Measurements from ENCODE around the gene CCL24. TPM values are rescaled to one million over a fixed set of nuclear protein-coding genes. Genes with fewer than 3 reads are reported as not detected.
"Not testable (repeated sequence)": the region's sequence is repeated elsewhere in the genome, so short reads cannot be mapped to it uniquely, and the experiment has no call there.

CCL24 gene
- polyA plus RNA-seq, 1 donor (not counting 4 experiments of a cell fraction or from before 2014, with no cell fraction given): not detected

DNA sequence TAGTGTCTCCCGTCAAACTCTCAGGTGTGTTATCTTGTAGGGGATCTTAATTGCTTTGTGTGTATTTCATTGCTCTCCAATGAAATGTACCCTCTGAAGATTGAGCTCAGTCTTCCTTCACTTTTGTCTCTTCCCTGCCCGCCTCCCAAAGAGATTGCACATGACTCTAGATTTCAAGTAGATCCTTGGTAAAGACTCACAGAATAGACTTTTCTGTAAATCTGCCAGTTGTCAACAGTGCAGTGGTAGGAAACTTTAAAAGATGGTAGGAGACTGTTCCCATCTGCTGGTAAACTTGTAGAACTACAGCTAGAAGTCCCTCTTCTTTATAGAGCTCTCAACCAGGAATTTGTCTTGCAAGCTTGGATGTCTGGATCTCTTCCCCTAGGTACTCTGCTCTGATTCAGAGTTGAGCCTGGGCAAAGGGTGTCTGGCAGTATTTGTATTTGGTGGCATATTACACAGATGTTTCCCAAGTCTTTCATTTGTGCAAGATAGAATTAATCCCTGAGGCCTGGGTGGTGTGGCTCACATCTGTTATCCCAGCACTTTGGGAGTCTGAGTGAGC, 51.2 kb downstream of the CCL24 start:
- H3K79me2 ChIP-seq (ENCODE audit: control insufficient read depth, insufficient read depth, low read length): no peaks in the 10 kb centered on the region
- H3K36me3 ChIP-seq (ENCODE audit: control insufficient read depth in 2 of 2, extremely low read depth in 1 of 2, insufficient read depth in 2 of 2, low read length in 2 of 2): no peaks in the 10 kb centered on the region
- DNase-seq (ENCODE audit: low read depth, low spot score) (no peak), FAIRE-seq (peak; percentile 9)
- no peak overlapping the region for H2AFZ ChIP-seq (ENCODE audit: control insufficient read depth, low read length)
- no peaks in the 10 kb centered on the region for H4K20me1 ChIP-seq (ENCODE audit: control insufficient read depth, extremely low read depth, insufficient read depth, low read length)
- H3K27ac ChIP-seq (ENCODE audit: control insufficient read depth, insufficient read depth, low read length): no peak overlapping the region
- H3K9me1 ChIP-seq (ENCODE audit: control insufficient read depth, extremely low read depth, insufficient read depth, low read length): no peaks in the 10 kb centered on the region
- H3K4me2 ChIP-seq (ENCODE audit: control insufficient read depth, extremely low read depth, insufficient read depth, low read depth, low read length): no peak overlapping the region
- no peak for TF ChIP-seq EZH2 (IDR thresholded peaks at IDR 0.05; ENCODE audit: low read length)
- TF ChIP-seq, protein P1, sequence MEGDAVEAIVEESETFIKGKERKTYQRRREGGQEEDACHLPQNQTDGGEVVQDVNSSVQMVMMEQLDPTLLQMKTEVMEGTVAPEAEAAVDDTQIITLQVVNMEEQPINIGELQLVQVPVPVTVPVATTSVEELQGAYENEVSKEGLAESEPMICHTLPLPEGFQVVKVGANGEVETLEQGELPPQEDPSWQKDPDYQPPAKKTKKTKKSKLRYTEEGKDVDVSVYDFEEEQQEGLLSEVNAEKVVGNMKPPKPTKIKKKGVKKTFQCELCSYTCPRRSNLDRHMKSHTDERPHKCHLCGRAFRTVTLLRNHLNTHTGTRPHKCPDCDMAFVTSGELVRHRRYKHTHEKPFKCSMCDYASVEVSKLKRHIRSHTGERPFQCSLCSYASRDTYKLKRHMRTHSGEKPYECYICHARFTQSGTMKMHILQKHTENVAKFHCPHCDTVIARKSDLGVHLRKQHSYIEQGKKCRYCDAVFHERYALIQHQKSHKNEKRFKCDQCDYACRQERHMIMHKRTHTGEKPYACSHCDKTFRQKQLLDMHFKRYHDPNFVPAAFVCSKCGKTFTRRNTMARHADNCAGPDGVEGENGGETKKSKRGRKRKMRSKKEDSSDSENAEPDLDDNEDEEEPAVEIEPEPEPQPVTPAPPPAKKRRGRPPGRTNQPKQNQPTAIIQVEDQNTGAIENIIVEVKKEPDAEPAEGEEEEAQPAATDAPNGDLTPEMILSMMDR (optimal IDR thresholded peaks at IDR 0.05 in 1 of 3, IDR thresholded peaks at IDR 0.05 in 1 of 3, conservative IDR thresholded peaks at IDR 0.05 in 1 of 3; ENCODE audit: extremely low read depth in 1 of 3, insufficient read depth in 2 of 3, low read length in 3 of 3): peak in 2 of 3 experiments; percentile 64 to 79
- H3K9ac ChIP-seq (ENCODE audit: control insufficient read depth, extremely low read depth, insufficient read depth, low read length): no peak overlapping the region
- no peaks in the 10 kb centered on the region for H3K4me1 ChIP-seq (ENCODE audit: control insufficient read depth, extremely low read depth, insufficient read depth, low read length)
- dilution Hi-C loops (cut with MboI; ENCODE audit: extremely low pct_ligation_motif_present, low sequenced_read_pairs): no loop called here
- no peaks in the 10 kb centered on the region for H3K27me3 ChIP-seq (ENCODE audit: control insufficient read depth, extremely low read depth, insufficient read depth, low read length)
- no peak overlapping the region for H3K4me3 ChIP-seq (ENCODE audit: control insufficient read depth in 2 of 3, extremely low read depth in 1 of 3, insufficient read depth in 2 of 3, low read depth in 1 of 3, low read length in 3 of 3)
- no peaks in the 10 kb centered on the region for H3K9me3 ChIP-seq (ENCODE audit: control insufficient read depth, low read depth, low read length)

DNA sequence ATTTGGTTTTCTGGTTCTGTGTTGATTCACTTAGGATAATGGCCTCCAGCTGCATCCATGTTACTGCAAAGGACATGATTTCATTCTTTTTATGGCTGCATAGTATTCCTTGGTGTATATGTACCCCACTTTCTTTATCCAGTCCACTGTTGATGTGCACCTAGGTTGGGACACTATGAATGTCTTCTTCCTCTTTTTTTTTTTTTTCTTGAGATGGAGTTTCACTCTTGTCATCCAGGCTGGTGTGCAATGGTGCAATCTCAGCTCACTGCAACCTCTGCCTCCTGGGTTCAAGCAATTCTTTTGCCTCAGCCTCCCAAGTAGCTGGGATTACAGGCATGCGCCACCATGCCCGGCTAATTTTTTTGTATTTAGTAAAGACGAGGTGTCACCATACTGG, 51.8 kb downstream of the CCL24 start:
- H3K27ac ChIP-seq (ENCODE audit: control insufficient read depth, insufficient read depth, low read length); H3K27me3 ChIP-seq (ENCODE audit: control insufficient read depth, extremely low read depth, insufficient read depth, low read length); H3K4me1 ChIP-seq (ENCODE audit: control insufficient read depth, extremely low read depth, insufficient read depth, low read length); H4K20me1 ChIP-seq (ENCODE audit: control insufficient read depth, extremely low read depth, insufficient read depth, low read length); H2AFZ ChIP-seq (ENCODE audit: control insufficient read depth, low read length); H3K4me2 ChIP-seq (ENCODE audit: control insufficient read depth, extremely low read depth, insufficient read depth, low read depth, low read length); H3K9ac ChIP-seq (ENCODE audit: control insufficient read depth, extremely low read depth, insufficient read depth, low read length); H3K36me3 ChIP-seq (ENCODE audit: control insufficient read depth in 2 of 2, extremely low read depth in 1 of 2, insufficient read depth in 2 of 2, low read length in 2 of 2); H3K9me1 ChIP-seq (ENCODE audit: control insufficient read depth, extremely low read depth, insufficient read depth, low read length); DNase-seq (ENCODE audit: low read depth, low spot score); H3K4me3 ChIP-seq (ENCODE audit: control insufficient read depth in 2 of 3, extremely low read depth in 1 of 3, insufficient read depth in 2 of 3, low read depth in 1 of 3, low read length in 3 of 3); H3K9me3 ChIP-seq (ENCODE audit: control insufficient read depth, low read depth, low read length); H3K79me2 ChIP-seq (ENCODE audit: control insufficient read depth, insufficient read depth, low read length); dilution Hi-C loops (cut with MboI; ENCODE audit: extremely low pct_ligation_motif_present, low sequenced_read_pairs); FAIRE-seq: not testable (repeated sequence)

Other genes with a start within 250 kb of the CCL24 start
- gene HIP1, start 74.9 kb downstream of the CCL24 start, polyA plus RNA-seq: 5.0 to 6.9 TPM (median 5.3 TPM) in 3 replicates
- gene CCL26, start 41.6 kb downstream of the CCL24 start, polyA plus RNA-seq: 0.20 TPM in 1 of 3 replicates, not detected in the others
- gene RHBDD2, start 65.2 kb upstream of the CCL24 start, polyA plus RNA-seq: 24.1 to 35.4 TPM (median 26.3 TPM) in 3 replicates
- gene POR, start 101.3 kb upstream of the CCL24 start, polyA plus RNA-seq: 25.9 to 35.0 TPM (median 28.6 TPM) in 3 replicates
- gene TMEM120A, start 180.8 kb upstream of the CCL24 start, polyA plus RNA-seq: 41.0 to 72.4 TPM (median 47.0 TPM) in 3 replicates
- 68.9 to 96.1 TPM (median 76.2 TPM) in 3 replicates for gene STYXL1, start 234.2 kb upstream of the CCL24 start, polyA plus RNA-seq
- 83.8 to 166 TPM (median 156 TPM) in 3 replicates for gene MDH2, start 234.3 kb upstream of the CCL24 start, polyA plus RNA-seq